Hepatocyte (in vitro differentiated cells): ENCODE data around the gene MED1. TPM values are rescaled to one million over a fixed set of nuclear protein-coding genes. Genes with fewer than 3 reads are reported as not detected.

Experiments
- DNase-seq: peaks from one replicate; pipeline ENCODE4 v3.0.0-alpha.2; 2016; ENCODE audit warnings: low spot score
- H2AFZ ChIP-seq: fragments of 200-600 bp; sonication (generic); 2 replicates; pipeline ENCODE4 v1.6.0; 2016; ENCODE audit warnings: antibody characterized with exemption, mild to moderate bottlenecking
- H3K27ac ChIP-seq: fragments of 200-600 bp; sonication (generic); 2 replicates; pipeline ENCODE4 v1.5.1; 2016; ENCODE audit warnings: mild to moderate bottlenecking
- H3K27me3 ChIP-seq: fragments of 200-600 bp; sonication (generic); 2 replicates; pipeline ENCODE4 v1.6.1; 2016
- H3K36me3 ChIP-seq: fragments of 200-600 bp; sonication (generic); replicated peaks from 2 replicates; pipeline ENCODE4 v1.5.1; 2016; ENCODE audit warnings: low read depth; ENCODE audit not compliant: insufficient read depth
- H3K4me1 ChIP-seq: fragments of 200-600 bp; sonication (generic); 2 replicates; pipeline ENCODE4 v1.5.1; 2016; ENCODE audit warnings: mild to moderate bottlenecking, moderate library complexity; ENCODE audit not compliant: insufficient read depth
- H3K4me2 ChIP-seq: fragments of 200-600 bp; sonication (generic); 2 replicates; pipeline ENCODE4 v1.6.0; 2016
- H3K4me3 ChIP-seq: fragments of 200-600 bp; sonication (generic); 2 replicates; pipeline ENCODE4 v1.5.1; 2016; ENCODE audit warnings: mild to moderate bottlenecking
- H3K79me2 ChIP-seq: fragments of 200-600 bp; sonication (generic); 2 replicates; pipeline ENCODE4 v1.6.0; 2017; ENCODE audit warnings: mild to moderate bottlenecking
- H3K9me2 ChIP-seq: fragments of 200-600 bp; sonication (generic); replicated peaks from 2 replicates; pipeline ENCODE4 v1.6.0; 2017; ENCODE audit warnings: mild to moderate bottlenecking; ENCODE audit not compliant: insufficient read depth
- H3K9me3 ChIP-seq: fragments of 200-600 bp; sonication (generic); 2 replicates; pipeline ENCODE4 v1.5.1; 2016; ENCODE audit warnings: low read depth, mild to moderate bottlenecking
- H4K20me1 ChIP-seq: fragments of 200-600 bp; sonication (generic); 2 replicates; pipeline ENCODE4 v1.6.0; 2016; ENCODE audit warnings: mild to moderate bottlenecking; ENCODE audit not compliant: insufficient read depth, poor library complexity, severe bottlenecking
- CTCF ChIP-seq: fragments of 200-600 bp; sonication (generic); IDR thresholded peaks from 2 replicates; pipeline ENCODE4 v1.5.1; 2016; ENCODE audit warnings: antibody characterized with exemption, mild to moderate bottlenecking; ENCODE audit not compliant: poor library complexity
- EZH2 ChIP-seq: fragments of 200-600 bp; sonication (generic); IDR thresholded peaks from 2 replicates; pipeline ENCODE4 v1.6.1; 2016; ENCODE audit warnings: antibody characterized with exemption, mild to moderate bottlenecking, borderline replicate concordance
- EZH2phosphoT487 ChIP-seq: fragments of 200-600 bp; sonication (generic); IDR thresholded peaks from one replicate; pipeline ENCODE4 v1.6.1; 2018; ENCODE audit warnings: antibody characterized with exemption, mild to moderate bottlenecking, low read depth, moderate library complexity; ENCODE audit not compliant: unreplicated experiment, severe bottlenecking
- WGBS: methylation state at CpG from one replicate; pipeline ENCODE4 v1.1.6; 2016; ENCODE audit warnings: low lambda C conversion rate; ENCODE audit errors: missing lambda C conversion rate; 5-methylcytosine and 5-hydroxymethylcytosine counted together
- polyA plus RNA-seq: library from polyadenylated mRNA; unstranded; fragments of >200 nt; fragmentation: Nextera tagmentation; extraction: Ambion mirVana; gene quantifications from 2 replicates; pipeline ENCODE4 v1.2.1, GENCODE V29; 2016
- total RNA-seq: library from RNA; depleted of rRNA; stranded (reverse); fragments of >200 nt; gene quantifications from 2 replicates; pipeline ENCODE4 v1.2.3, GENCODE V29; 2014

The MED1 gene
- total and polyA plus RNA-seq, 2 experiments from 2014 or later = 8.7 to 22.8 TPM

DNA sequence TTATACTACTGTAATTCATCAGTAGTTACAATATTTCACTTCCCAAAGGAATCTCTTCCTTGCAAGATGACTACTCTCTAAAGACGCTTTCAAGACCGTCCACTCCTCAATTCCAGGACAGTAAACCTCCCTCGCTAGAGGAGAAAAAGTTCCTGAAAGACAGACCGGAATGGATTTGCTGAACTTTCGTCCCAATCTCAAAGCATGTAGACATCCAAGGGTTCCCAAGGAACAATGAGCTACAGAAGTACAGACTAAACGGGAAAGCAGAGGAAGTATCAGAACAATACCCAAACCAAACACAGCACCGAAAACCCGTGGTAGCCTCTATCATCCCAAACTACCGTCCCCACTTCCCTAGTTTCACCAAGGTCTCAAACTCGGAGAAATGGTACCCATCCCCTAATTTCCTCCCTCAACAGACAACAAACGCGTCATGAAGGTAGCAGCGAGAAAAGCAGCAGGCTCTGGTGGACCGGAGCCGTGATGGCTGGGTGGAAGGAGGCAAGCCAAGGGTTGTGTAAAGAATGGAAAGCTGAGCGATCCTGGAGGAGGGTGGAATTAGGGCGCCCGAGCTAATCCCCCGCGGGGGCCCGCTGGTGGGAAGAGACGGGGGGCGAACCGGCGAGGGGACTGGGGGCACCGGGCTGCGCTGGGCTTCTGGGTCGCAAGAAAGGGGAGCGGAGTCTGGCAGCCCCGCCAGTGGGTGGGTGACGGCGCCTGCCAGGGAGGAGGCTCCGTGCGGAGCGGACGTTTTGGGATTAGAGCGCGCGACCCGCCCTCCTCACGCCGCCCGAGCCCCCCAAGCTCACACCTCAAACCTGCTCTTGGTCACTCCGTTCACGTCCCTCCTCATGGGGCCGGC, 50.3 kb downstream of the MED1 start:
- H3K9me3 ChIP-seq = no peaks in the 10 kb centered on the region
- H3K36me3 ChIP-seq = no peaks in the 10 kb centered on the region
- H3K4me3 ChIP-seq = peak overlapping the region; percentile 83
- peak overlapping the region; percentile 85 for H3K27ac ChIP-seq
- peaks cover 24% of the 10 kb centered on the region for H4K20me1 ChIP-seq
- no peaks in the 10 kb centered on the region for H3K9me2 ChIP-seq
- no peak for TF ChIP-seq EZH2
- no peak for TF ChIP-seq CTCF
- TF ChIP-seq EZH2phosphoT487 = no peak
- H3K4me2 ChIP-seq = peak overlapping the region; percentile 93
- peaks cover 13% of the 10 kb centered on the region for H3K4me1 ChIP-seq
- peak overlapping the region; percentile 62 for H2AFZ ChIP-seq
- 3% methylated on average over 39 of the region's 46 CpGs for WGBS
- H3K27me3 ChIP-seq = no peaks in the 10 kb centered on the region
- peak; percentile 47 for DNase-seq
- peaks cover 46% of the 10 kb centered on the region for H3K79me2 ChIP-seq

GRCh38 chr17:39399791-39400190, 51.3 kb downstream of the MED1 start:
- Histone ChIP-seq H3K4me3 (peak overlapping the region; percentile 83), H3K4me1 (peaks cover 7% of the 10 kb centered on the region), H4K20me1 (peaks cover 34% of the 10 kb centered on the region), H3K79me2 (peaks cover 56% of the 10 kb centered on the region), H3K36me3 (no peaks in the 10 kb centered on the region), H2AFZ (no peak overlapping the region), H3K4me2 (peak overlapping the region; percentile 93), H3K27ac (no peak overlapping the region), H3K27me3 (no peaks in the 10 kb centered on the region), H3K9me3 (no peaks in the 10 kb centered on the region), H3K9me2 (no peaks in the 10 kb centered on the region)
- TF ChIP-seq EZH2phosphoT487 (no peak), CTCF (no peak), EZH2 (no peak)
- WGBS = 58% methylated on average over 4 of the region's 4 CpGs
- no peak for DNase-seq

DNA sequence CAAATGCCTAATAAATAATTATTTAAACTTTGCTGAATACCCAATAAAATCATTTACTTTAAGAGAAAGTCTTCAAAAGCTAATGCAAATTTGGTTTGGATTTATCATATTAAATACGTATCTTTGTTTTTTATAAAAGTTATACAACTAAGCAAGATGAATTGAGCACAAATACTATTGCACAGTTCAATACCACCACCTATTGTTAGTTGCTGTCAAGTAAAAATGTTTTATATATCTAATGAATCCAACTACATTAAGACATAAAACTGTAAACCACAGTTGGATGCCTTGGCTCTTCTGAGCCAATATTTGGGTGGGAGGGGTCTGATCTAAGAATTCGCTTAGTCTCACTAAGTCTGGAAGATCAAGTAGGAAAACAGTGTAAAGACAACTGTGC, 57.3 kb downstream of the MED1 start:
- 90% methylated on average over 2 of the region's 2 CpGs for WGBS
- no peak for TF ChIP-seq EZH2phosphoT487
- TF ChIP-seq EZH2 = no peak
- peak; percentile 5 for TF ChIP-seq CTCF
- H3K4me1 ChIP-seq = no peaks in the 10 kb centered on the region
- H3K79me2 ChIP-seq = peaks cover 92% of the 10 kb centered on the region
- no peaks in the 10 kb centered on the region for H3K9me3 ChIP-seq
- H3K4me2 ChIP-seq = no peak overlapping the region
- no peak for DNase-seq
- H3K36me3 ChIP-seq = no peaks in the 10 kb centered on the region
- H3K27ac ChIP-seq = no peak overlapping the region
- no peak overlapping the region for H2AFZ ChIP-seq
- peaks cover 51% of the 10 kb centered on the region for H4K20me1 ChIP-seq
- no peaks in the 10 kb centered on the region for H3K9me2 ChIP-seq
- no peaks in the 10 kb centered on the region for H3K27me3 ChIP-seq
- no peak overlapping the region for H3K4me3 ChIP-seq
